ENCODE results near the gene TMUB2. TPM values are rescaled to one million over a fixed set of nuclear protein-coding genes. Genes with fewer than 3 reads are reported as not detected.
A peak's percentile ranks its signal among the peaks of the same experiment; 100 is the strongest.

The TMUB2 gene
- total and polyA plus RNA-seq, 2 of the 13 experiments (the other 11 are each of a cell fraction or from before 2014, with no cell fraction given): 26.9 to 50.8 TPM

DNA sequence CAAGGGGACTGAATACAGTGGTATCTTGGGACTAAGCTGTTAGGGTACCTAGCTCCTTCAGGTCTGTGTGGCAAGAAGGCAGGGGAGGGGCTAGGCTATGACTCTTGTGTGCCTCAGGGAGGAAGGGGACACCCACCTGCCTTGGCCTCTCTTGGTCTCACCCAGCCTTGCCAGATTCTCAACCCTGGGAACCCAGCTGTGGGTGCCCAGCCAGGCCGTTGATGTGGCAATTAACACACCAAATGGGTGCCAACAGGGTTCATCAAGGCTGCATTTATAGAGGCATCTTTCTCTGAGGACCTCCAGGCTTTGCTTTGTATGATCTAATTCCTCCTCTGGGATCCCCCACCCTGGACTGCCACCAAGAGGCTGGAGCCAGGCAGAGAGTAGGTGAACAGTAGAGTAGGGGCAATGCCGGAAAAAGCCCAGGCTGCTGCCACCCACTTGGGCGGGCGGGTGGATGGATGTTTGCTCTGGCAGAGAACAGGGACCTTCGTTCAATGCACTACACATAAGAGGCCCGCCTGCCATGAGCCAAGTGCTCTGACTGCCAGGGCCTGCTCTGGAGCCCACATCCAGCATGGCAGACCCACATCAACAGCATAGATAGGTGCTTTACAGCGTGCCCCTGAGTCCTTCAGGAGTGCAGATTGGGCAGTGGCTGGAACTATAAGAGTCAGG, 19.5 kb upstream of the TMUB2 start:
- CTCF ChIA-PET (ENCODE audit: low intra/inter-chr PET ratio, low total read pairs): interaction anchor here (0.9 to 2.1 kb wide), 3 partner anchors 26 to 126 kb away, joined by 3 to 8 read pairs (median 4); partner anchors contain the start of gene HROB
- H3K27ac ChIP-seq (ENCODE audit: extremely low read length, insufficient read depth, low read length): no peak overlapping the region
- ATAC-seq: no peak; the same call in 2 of the 3 replicates
- no peak overlapping the region for H3K4me2 ChIP-seq (ENCODE audit: low read depth, low read length)
- in situ Hi-C loops (cut with HindIII; ENCODE audit: extremely low pct_ligation_motif_present, low pct_unique_long_range_greater_than_20kb): no loop called here
- no TSS peak for BruUV-seq (replicated peaks)
- POLR2A ChIA-PET: interaction anchor here (1.0 to 2.0 kb wide), 4 partner anchors 19 to 153 kb away, joined by 4 to 8 read pairs (median 7); partner anchors contain the start of genes LSM12, TMEM101 and TMUB2
- no peaks in the 10 kb centered on the region for H3K27me3 ChIP-seq (ENCODE audit: control insufficient read depth in 1 of 2, insufficient read depth in 2 of 2, low read length in 2 of 2)
- no peaks in the 10 kb centered on the region for H3K9me3 ChIP-seq (ENCODE audit: low read length)
- H2AFZ ChIP-seq (ENCODE audit: low read length): no peak overlapping the region
- H3K4me1 ChIP-seq (ENCODE audit: insufficient read depth, low read length): peaks cover 41% of the 10 kb centered on the region
- no peak for FAIRE-seq
- no peaks in the 10 kb centered on the region for H3K79me2 ChIP-seq (ENCODE audit: insufficient read depth, low read length)
- H3K36me3 ChIP-seq (replicated peaks in 1 of 2; ENCODE audit: control insufficient read depth in 1 of 2, insufficient read depth in 2 of 2, low read length in 2 of 2): peaks cover 0 to under 1% of the 10 kb centered on the region in 2 experiments; a peak in 1 of 5 replicates
- whole genome bisulfite sequencing (ENCODE audit: low lambda C conversion rate): 75% methylated on average over 7 of the region's 7 CpGs
- no peak for TF ChIP-seq ZNF496 (CRISPR knock-in tag; IDR thresholded peaks at IDR 0.05; ENCODE audit: insufficient replicate concordance)
- intact Hi-C loops (cut with micrococcal nuclease; ENCODE audit: unreplicated experiment): loop anchor here (5.0 kb wide), 1 partner anchor 45 kb away; the partner anchor contains the start of gene HDAC5
- DNase-seq (ENCODE audit: low spot score): no peak
- H3K4me3 ChIP-seq (replicated peaks in 1 of 3; ENCODE audit: insufficient read depth in 1 of 3, low read depth in 2 of 3, low read length in 3 of 3): no peak overlapping the region
- H4K20me1 ChIP-seq (ENCODE audit: insufficient read depth, low read length): no peaks in the 10 kb centered on the region
- H3K9ac ChIP-seq (ENCODE audit: insufficient read depth, low read depth, low read length): no peak overlapping the region

DNA sequence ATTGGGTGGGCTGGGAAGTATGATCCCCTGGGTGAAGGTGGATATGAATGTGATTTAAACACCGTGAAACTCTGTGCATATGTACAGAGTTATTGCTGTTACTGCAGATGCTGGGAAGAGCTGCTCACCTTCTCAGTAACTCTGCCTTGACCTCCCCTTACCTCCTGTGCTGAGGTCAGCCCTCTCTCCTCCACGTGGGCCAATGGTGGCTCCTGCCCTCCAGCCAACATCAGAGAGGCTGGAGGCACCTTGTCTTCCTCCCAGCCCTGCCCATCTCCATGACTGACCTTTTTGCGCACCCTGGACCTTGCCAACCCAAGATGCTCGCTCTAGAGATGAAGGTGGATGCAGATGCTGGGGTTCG, 16.7 kb upstream of the TMUB2 start:
- in situ Hi-C loops (cut with HindIII; ENCODE audit: extremely low pct_ligation_motif_present, low pct_unique_long_range_greater_than_20kb): loop anchor here (5.0 kb wide), 1 partner anchor 228 kb away; the partner anchor contains the start of gene PPY
- ChIA-PET POLR2A (interaction anchor here (1.6 to 2.0 kb wide), 2 partner anchors 14 to 16 kb away, joined by 8 to 13 read pairs; partner anchors contain the start of gene TMUB2), CTCF (ENCODE audit: low intra/inter-chr PET ratio, low total read pairs) (no interaction called here)
- FAIRE-seq (no peak), ATAC-seq (peak; percentile 1; the same call in 1 of the 3 replicates), DNase-seq (ENCODE audit: low spot score) (no peak)
- no peaks in the 10 kb centered on the region for H3K36me3 ChIP-seq (replicated peaks in 1 of 2; ENCODE audit: control insufficient read depth in 1 of 2, insufficient read depth in 2 of 2, low read length in 2 of 2)
- H3K9me3 ChIP-seq (ENCODE audit: low read length): no peaks in the 10 kb centered on the region
- H3K4me3 ChIP-seq (replicated peaks in 1 of 3; ENCODE audit: insufficient read depth in 1 of 3, low read depth in 2 of 3, low read length in 3 of 3): peak overlapping the region in 2 of 3 experiments; percentile 59 to 70; a peak in 3 of 6 replicates
- H3K9ac ChIP-seq (ENCODE audit: insufficient read depth, low read depth, low read length): no peak overlapping the region
- WGBS (ENCODE audit: low lambda C conversion rate): 22% methylated on average over 5 of the region's 5 CpGs
- H3K27me3 ChIP-seq (ENCODE audit: control insufficient read depth in 1 of 2, insufficient read depth in 2 of 2, low read length in 2 of 2): no peaks in the 10 kb centered on the region
- peaks cover 41% of the 10 kb centered on the region for H3K4me1 ChIP-seq (ENCODE audit: insufficient read depth, low read length)
- no peaks in the 10 kb centered on the region for H4K20me1 ChIP-seq (ENCODE audit: insufficient read depth, low read length)
- TF ChIP-seq ZNF83 (CRISPR knock-in tag; IDR thresholded peaks at IDR 0.05; ENCODE audit: borderline replicate concordance): no peak
- no peak for TF ChIP-seq GPN1 (CRISPR knock-in tag; IDR thresholded peaks at IDR 0.05; ENCODE audit: borderline replicate concordance)
- 0 out of 2 replicates have a peak, but pooled peaks have one; percentile 3 for TF ChIP-seq ZNF550 (CRISPR knock-in tag; IDR thresholded peaks at IDR 0.05; ENCODE audit: borderline replicate concordance)
- TF ChIP-seq SRSF4 (IDR thresholded peaks at IDR 0.05; ENCODE audit: low read depth, low read length, poor library complexity, severe bottlenecking): no peak
- no peak for TF ChIP-seq NONO (IDR thresholded peaks at IDR 0.05)
- TF ChIP-seq NONO (CRISPR knock-in tag; conservative IDR thresholded peaks at IDR 0.05): 0 out of 2 replicates have a peak, but pooled peaks have one; percentile 32
- no peak for TF ChIP-seq SRY (CRISPR knock-in tag; IDR thresholded peaks at IDR 0.05)
- no peak for TF ChIP-seq ZSCAN20 (CRISPR knock-in tag; IDR thresholded peaks at IDR 0.05; ENCODE audit: borderline replicate concordance)
- TF ChIP-seq DNMT1 (CRISPR knock-in tag; IDR thresholded peaks at IDR 0.05): 0 out of 2 replicates have a peak, but pooled peaks have one; percentile 27
- no peak for TF ChIP-seq PPARG (CRISPR knock-in tag; conservative IDR thresholded peaks at IDR 0.05)
- H3K27ac ChIP-seq (ENCODE audit: extremely low read length, insufficient read depth, low read length): no peak overlapping the region
- intact Hi-C loops (cut with micrococcal nuclease; ENCODE audit: unreplicated experiment): no loop called here
- no peaks in the 10 kb centered on the region for H3K79me2 ChIP-seq (ENCODE audit: insufficient read depth, low read length)
- BruUV-seq (replicated peaks): no TSS peak
- peak overlapping the region; percentile 84 for H3K4me2 ChIP-seq (ENCODE audit: low read depth, low read length)
- no peak overlapping the region for H2AFZ ChIP-seq (ENCODE audit: low read length)

All from HepG2 (cell line).